Measurements from ENCODE around the gene TMEM184C. TPM values are rescaled to one million over a fixed set of nuclear protein-coding genes. Genes with fewer than 3 reads are reported as not detected.

The TMEM184C gene
- total and polyA plus RNA-seq, 8 donors: 33.7 to 42.1 (median 38.9) TPM

DNA sequence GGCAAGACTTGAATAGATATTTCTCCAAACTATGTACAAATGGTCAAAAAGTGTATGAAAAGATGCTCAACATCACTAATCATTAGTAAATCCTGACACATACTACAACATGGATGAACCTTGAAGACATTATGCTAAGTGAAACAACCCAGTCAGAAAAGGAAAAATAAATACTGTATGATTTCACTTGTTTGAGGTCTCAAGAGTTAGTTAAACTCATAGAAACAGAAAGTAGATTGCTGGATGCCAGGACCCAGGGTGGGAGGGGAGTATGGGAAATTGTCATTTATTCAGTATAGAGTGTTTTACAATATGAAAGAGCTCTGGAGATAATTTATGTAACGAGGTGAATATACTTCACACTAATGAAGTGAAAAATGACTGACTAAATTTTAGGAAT, 34.4 kb downstream of the TMEM184C start:
- DNase-seq (no peak), ATAC-seq (no peak)
- TF ChIP-seq, protein P1, sequence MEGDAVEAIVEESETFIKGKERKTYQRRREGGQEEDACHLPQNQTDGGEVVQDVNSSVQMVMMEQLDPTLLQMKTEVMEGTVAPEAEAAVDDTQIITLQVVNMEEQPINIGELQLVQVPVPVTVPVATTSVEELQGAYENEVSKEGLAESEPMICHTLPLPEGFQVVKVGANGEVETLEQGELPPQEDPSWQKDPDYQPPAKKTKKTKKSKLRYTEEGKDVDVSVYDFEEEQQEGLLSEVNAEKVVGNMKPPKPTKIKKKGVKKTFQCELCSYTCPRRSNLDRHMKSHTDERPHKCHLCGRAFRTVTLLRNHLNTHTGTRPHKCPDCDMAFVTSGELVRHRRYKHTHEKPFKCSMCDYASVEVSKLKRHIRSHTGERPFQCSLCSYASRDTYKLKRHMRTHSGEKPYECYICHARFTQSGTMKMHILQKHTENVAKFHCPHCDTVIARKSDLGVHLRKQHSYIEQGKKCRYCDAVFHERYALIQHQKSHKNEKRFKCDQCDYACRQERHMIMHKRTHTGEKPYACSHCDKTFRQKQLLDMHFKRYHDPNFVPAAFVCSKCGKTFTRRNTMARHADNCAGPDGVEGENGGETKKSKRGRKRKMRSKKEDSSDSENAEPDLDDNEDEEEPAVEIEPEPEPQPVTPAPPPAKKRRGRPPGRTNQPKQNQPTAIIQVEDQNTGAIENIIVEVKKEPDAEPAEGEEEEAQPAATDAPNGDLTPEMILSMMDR (IDR thresholded peaks at IDR 0.05): no peak
- Histone ChIP-seq H3K27me3 (no peaks in the 10 kb centered on the region), H3K4me1 (no peaks in the 10 kb centered on the region), H3K4me3 (no peak overlapping the region), H3K36me3 (peaks cover 0 to 66% of the 10 kb centered on the region in 2 donors), H3K27ac (no peak overlapping the region), H3K9me3 (no peaks in the 10 kb centered on the region)
- intact Hi-C loops (cut with DNase I): no loop called here

DNA sequence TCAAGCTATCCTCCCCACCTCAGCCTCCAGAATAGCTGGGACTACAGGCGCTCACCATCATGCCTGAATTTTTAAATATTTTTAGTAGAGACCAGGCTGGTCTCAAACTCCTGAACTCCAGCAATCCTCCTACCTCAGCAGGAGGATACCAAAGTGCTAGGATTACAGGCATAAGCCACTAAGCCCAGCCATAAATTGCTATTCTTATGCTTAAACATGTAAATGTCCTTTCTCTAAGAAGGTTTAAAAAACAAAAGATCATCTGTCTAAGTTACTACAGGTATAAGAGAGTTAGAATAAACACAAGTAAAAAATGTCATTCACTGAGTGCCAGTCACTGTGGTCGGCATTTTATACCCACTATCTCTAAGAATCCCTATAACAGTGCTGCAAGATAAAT, 38.4 kb downstream of the TMEM184C start:
- no peak for ATAC-seq
- no peaks in the 10 kb centered on the region for H3K27me3 ChIP-seq
- H3K36me3 ChIP-seq: peaks cover 0 to 81% of the 10 kb centered on the region in 2 donors

DNA sequence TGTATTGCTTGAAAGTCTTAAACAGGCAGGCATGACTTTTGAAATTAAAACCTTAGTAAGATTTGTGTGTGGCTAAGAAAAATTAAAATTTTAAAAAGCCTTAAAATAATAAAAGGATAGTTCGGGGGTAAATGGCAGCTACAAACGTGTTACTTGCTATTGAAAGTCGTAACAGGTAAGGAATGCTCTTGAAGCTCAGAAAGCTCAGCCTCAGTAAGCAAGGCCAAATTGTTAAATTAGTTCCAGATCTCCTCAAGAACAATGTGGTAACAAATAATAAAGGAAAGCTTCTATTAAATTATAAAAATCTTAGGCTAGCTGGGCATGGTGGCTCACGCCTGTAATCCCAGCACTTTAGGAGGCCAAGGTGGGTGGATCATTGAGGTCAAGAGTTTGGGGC, 41.3 kb downstream of the TMEM184C start:
- Histone ChIP-seq H3K4me1 (no peaks in the 10 kb centered on the region), H3K36me3 (peaks cover 0 to 87% of the 10 kb centered on the region in 2 donors), H3K4me3 (no peak overlapping the region), H3K27ac (no peak overlapping the region), H3K27me3 (no peaks in the 10 kb centered on the region), H3K9me3 (no peaks in the 10 kb centered on the region)
- no peak for ATAC-seq
- no peak for DNase-seq
- intact Hi-C loops (cut with DNase I): no loop called here
- TF ChIP-seq, protein P1 (IDR thresholded peaks at IDR 0.05): no peak

More for the DNA sequence above, 38.4 kb downstream of the TMEM184C start:
- Histone ChIP-seq H3K27ac (no peak overlapping the region), H3K9me3 (no peaks in the 10 kb centered on the region), H3K4me1 (no peaks in the 10 kb centered on the region), H3K4me3 (no peak overlapping the region)
- intact Hi-C loops (cut with DNase I): no loop called here
- TF ChIP-seq, protein P1 (IDR thresholded peaks at IDR 0.05): no peak
- no peak for DNase-seq

DNA sequence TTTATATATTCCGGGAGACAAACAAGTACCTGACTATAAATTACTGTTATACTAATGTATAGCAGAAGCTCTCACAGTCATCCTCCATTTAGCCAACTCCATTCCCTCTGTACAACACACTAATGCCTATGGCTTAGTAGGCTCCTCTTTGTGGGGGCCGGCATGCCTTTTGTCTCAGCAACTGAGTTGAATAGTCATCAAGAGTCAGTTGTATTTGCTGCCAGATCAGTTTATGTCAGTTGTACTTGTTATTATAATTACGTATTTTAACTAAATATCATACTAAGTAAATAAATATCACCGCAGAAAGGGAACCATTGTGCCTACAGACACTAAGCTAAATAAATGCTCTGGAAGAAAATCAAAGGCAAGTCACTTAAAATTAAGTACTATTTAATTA, 56.9 kb downstream of the TMEM184C start:
- TF ChIP-seq, protein P1 (IDR thresholded peaks at IDR 0.05): no peak
- H3K4me3 ChIP-seq: no peak overlapping the region
- intact Hi-C loops (cut with DNase I): no loop called here
- no peaks in the 10 kb centered on the region for H3K27me3 ChIP-seq
- no peaks in the 10 kb centered on the region for H3K4me1 ChIP-seq
- ATAC-seq: no peak
- H3K27ac ChIP-seq: no peak overlapping the region
- H3K36me3 ChIP-seq: peaks cover 0 to 37% of the 10 kb centered on the region in 2 donors
- no peaks in the 10 kb centered on the region for H3K9me3 ChIP-seq
- no peak for DNase-seq

DNA sequence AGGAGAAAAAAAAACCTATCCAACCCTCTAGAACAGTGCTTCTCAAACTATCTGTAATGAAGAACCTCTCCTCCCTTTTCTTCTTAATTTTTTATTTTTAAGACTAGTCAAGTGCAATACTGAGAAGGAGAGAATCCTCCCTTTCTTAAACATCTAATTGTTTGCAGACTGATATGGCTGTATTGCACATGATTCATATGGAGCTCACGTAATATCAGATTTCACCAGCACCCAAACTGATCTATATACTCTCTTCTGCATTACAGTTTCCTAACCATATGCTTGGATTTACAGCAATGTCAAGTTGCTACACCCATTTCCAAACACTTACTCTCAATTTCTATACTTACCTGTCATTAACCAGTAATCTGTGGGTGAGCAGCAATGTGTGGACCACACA, 57.3 kb downstream of the TMEM184C start:
- intact Hi-C loops (cut with DNase I): no loop called here
- Histone ChIP-seq H3K4me3 (no peak overlapping the region), H3K27me3 (no peaks in the 10 kb centered on the region), H3K9me3 (no peaks in the 10 kb centered on the region), H3K27ac (no peak overlapping the region), H3K4me1 (no peaks in the 10 kb centered on the region), H3K36me3 (peaks cover 0 to 37% of the 10 kb centered on the region in 2 donors)
- no peak for ATAC-seq
- no peak for DNase-seq
- TF ChIP-seq, protein P1 (IDR thresholded peaks at IDR 0.05): no peak
